Esophagus muscularis mucosa (tissue), 4 donors: ENCODE measurements around the gene WFDC9. TPM values are rescaled to one million over a fixed set of nuclear protein-coding genes. Genes with fewer than 3 reads are reported as not detected.

Experiments used
- DNase-seq: peaks from one replicate; pipeline ENCODE4 v3.0.0-alpha.2; 2017; ENCODE audit errors: extremely low spot score
- H3K27ac ChIP-seq, 4 donors: fragments of 200-600 bp; sonication (generic); replicated peaks in 1 of 4; 1 replicate in 3 of 4; 2 replicates in 1 of 4; pipeline ENCODE4 v1.5.1; 2016 to 2019; ENCODE audit warnings: mild to moderate bottlenecking in 1 of 4
- H3K27me3 ChIP-seq, 4 donors: fragments of 200-600 bp; sonication (generic); one replicate each; pipeline versions ENCODE4 v1.5.1 to v1.6.0; 2016 to 2019
- H3K36me3 ChIP-seq, 4 donors: fragments of 200-600 bp; sonication (generic); one replicate each; pipeline ENCODE4 v1.5.1; 2016 to 2019
- H3K4me1 ChIP-seq, 4 donors: fragments of 200-600 bp; sonication (generic); one replicate each; pipeline ENCODE4 v1.5.1; 2016 to 2019
- H3K4me3 ChIP-seq, 4 donors: fragments of 200-600 bp; sonication (generic); 1 replicate in 2 of 4; 2 replicates in 2 of 4; pipeline ENCODE4 v1.5.1; 2016 to 2019; ENCODE audit warnings: mild to moderate bottlenecking in 4 of 4, moderate library complexity in 1 of 4
- H3K9me3 ChIP-seq, 4 donors: fragments of 200-600 bp; sonication (generic); 1 replicate in 3 of 4; 2 replicates in 1 of 4; pipeline ENCODE4 v1.5.1; 2016 to 2019
- CTCF ChIP-seq, 3 experiments: fragments of 200-600 bp in 2 of 3; fragments of 450-650 bp in 1 of 3; sonication (generic) in 2 of 3; IDR thresholded peaks; one replicate each; pipeline ENCODE4 v1.5.1; 2017 to 2019; ENCODE audit warnings: antibody characterized with exemption in 3 of 3, mild to moderate bottlenecking in 2 of 3, moderate library complexity in 1 of 3
- EP300 ChIP-seq: sonication (generic); formaldehyde crosslinking; IDR thresholded peaks from one replicate; pipeline ENCODE4 v1.6.1; 2017; ENCODE audit warnings: antibody characterized with exemption
- POLR2A ChIP-seq: fragments of 450-650 bp; IDR thresholded peaks from one replicate; pipeline ENCODE4 v1.6.1; 2017; ENCODE audit warnings: antibody characterized with exemption, moderate library complexity, mild to moderate bottlenecking, low read depth
- POLR2AphosphoS5 ChIP-seq, 2 donors: sonication (generic); formaldehyde crosslinking; IDR thresholded peaks; one replicate each; pipeline ENCODE4 v1.6.1; 2017; ENCODE audit warnings: antibody characterized with exemption in 2 of 2
- WGBS: methylation state at CpG from one replicate; pipeline ENCODE4 v1.1.5; 2018; 5-methylcytosine and 5-hydroxymethylcytosine counted together
- intact Hi-C: fragments of 100-400 bp; cut with DNase I; formaldehyde crosslinking; loops from one replicate; pipeline ENCODE4 v1.15.1; 2023
- total RNA-seq, 4 donors: library from RNA; depleted of rRNA; stranded (reverse); fragments of >200 nt; gene quantifications; one replicate each; pipeline versions ENCODE4 v1.1.0 to v1.2.1, GENCODE V29; 2016

Gene WFDC9
- total RNA-seq, 4 donors from 2014 or later: not detected

- Histone ChIP-seq H3K27ac (no peak overlapping the region), H3K9me3 (no peaks in the 10 kb centered on the region), H3K4me1 (no peaks in the 10 kb centered on the region), H3K36me3 (no peaks in the 10 kb centered on the region), H3K27me3 (no peaks in the 10 kb centered on the region), H3K4me3 (no peak overlapping the region)
- WGBS: 92% methylated on average over 2 of the region's 2 CpGs
- intact Hi-C loops: no loop called here
- TF ChIP-seq POLR2AphosphoS5 (IDR thresholded peaks at IDR 0.05): no peak
- TF ChIP-seq POLR2A: no peak
- no peak for TF ChIP-seq CTCF (IDR thresholded peaks at IDR 0.05)
- no peak for TF ChIP-seq EP300
- DNase-seq: no peak
These were observed 13.5 kb downstream of the WFDC9 start for GRCh38 chr20:45617591-45617990.

- H3K4me3 ChIP-seq: no peak overlapping the region
- peaks cover 0 to 3% (median under 1%) of the 10 kb centered on the region in 4 donors for H3K9me3 ChIP-seq
- intact Hi-C loops: no loop called here
- H3K27ac ChIP-seq: no peak overlapping the region
- no peaks in the 10 kb centered on the region for H3K36me3 ChIP-seq
- H3K4me1 ChIP-seq: no peaks in the 10 kb centered on the region
- no peak for DNase-seq
- peaks cover 0 to 10% (median 0%) of the 10 kb centered on the region in 4 donors for H3K27me3 ChIP-seq
- TF ChIP-seq CTCF (IDR thresholded peaks at IDR 0.05) (no peak), POLR2AphosphoS5 (IDR thresholded peaks at IDR 0.05) (no peak), POLR2A (no peak), EP300 (no peak)
These were observed 18.8 kb downstream of the WFDC9 start for GRCh38 chr20:45612314-45612713.

- TF ChIP-seq EP300 (no peak), POLR2AphosphoS5 (IDR thresholded peaks at IDR 0.05) (no peak), CTCF (IDR thresholded peaks at IDR 0.05) (no peak), POLR2A (no peak)
- no peak overlapping the region for H3K27ac ChIP-seq
- intact Hi-C loops: no loop called here
- DNase-seq: peak; percentile 74
- WGBS: 55% methylated on average over 4 of the region's 4 CpGs
- H3K36me3 ChIP-seq: no peaks in the 10 kb centered on the region
- H3K4me1 ChIP-seq: no peaks in the 10 kb centered on the region
- no peak overlapping the region for H3K4me3 ChIP-seq
- peaks cover 0 to 12% (median 10%) of the 10 kb centered on the region in 4 donors for H3K9me3 ChIP-seq
- peaks cover 0 to 10% (median 0%) of the 10 kb centered on the region in 4 donors for H3K27me3 ChIP-seq
These were observed 20.0 kb downstream of the WFDC9 start for GRCh38 chr20:45611054-45611453.

- no peak overlapping the region for H3K27ac ChIP-seq
- no peaks in the 10 kb centered on the region for H3K4me1 ChIP-seq
- H3K4me3 ChIP-seq: no peak overlapping the region
- peak; percentile 39 for DNase-seq
- TF ChIP-seq POLR2A: no peak
- no peak for TF ChIP-seq POLR2AphosphoS5 (IDR thresholded peaks at IDR 0.05)
- no peak for TF ChIP-seq CTCF (IDR thresholded peaks at IDR 0.05)
- TF ChIP-seq EP300: no peak
- WGBS: 93% methylated on average over 1 of the region's 1 CpG
- H3K9me3 ChIP-seq: peaks cover 0 to 22% (median 18%) of the 10 kb centered on the region in 4 donors
- H3K27me3 ChIP-seq: peaks cover 0 to 10% (median 0%) of the 10 kb centered on the region in 4 donors
- intact Hi-C loops: no loop called here
- no peaks in the 10 kb centered on the region for H3K36me3 ChIP-seq
These were observed 23.3 kb downstream of the WFDC9 start for GRCh38 chr20:45607810-45608209.

GRCh38 chr20:45595235-45595634 is 35.8 kb downstream of the WFDC9 start:
- Histone ChIP-seq H3K4me3 (no peak overlapping the region), H3K27me3 (peaks cover 0 to 36% (median 0%) of the 10 kb centered on the region in 4 donors), H3K4me1 (no peaks in the 10 kb centered on the region), H3K36me3 (no peaks in the 10 kb centered on the region), H3K9me3 (peaks cover 0 to 7% (median 0%) of the 10 kb centered on the region in 4 donors), H3K27ac (no peak overlapping the region)
- intact Hi-C loops: no loop called here
- TF ChIP-seq POLR2A (no peak), CTCF (IDR thresholded peaks at IDR 0.05) (no peak), POLR2AphosphoS5 (IDR thresholded peaks at IDR 0.05) (no peak), EP300 (no peak)
- peak; percentile 42 for DNase-seq
- WGBS: 0% methylated on average over 1 of the region's 1 CpG
